WERI-Rb-1 (cell line): Measurements from ENCODE around the gene KLHL41.

Experiments
- DNase-seq: peaks from one replicate; pipeline ENCODE4 v3.0.0-alpha.2; 2020
- H3K27ac ChIP-seq: fragments of 250-450 bp; sonication (Bioruptor Pico); 2 replicates; pipeline ENCODE4 v1.5.1; 2020; ENCODE audit warnings: mild to moderate bottlenecking, moderate library complexity
- H3K27me3 ChIP-seq: fragments of 250-450 bp; sonication (Bioruptor Pico); 2 replicates; pipeline ENCODE4 v1.5.1; 2021; ENCODE audit warnings: mild to moderate bottlenecking, low read depth, moderate library complexity; ENCODE audit not compliant: insufficient read depth, severe bottlenecking
- H3K36me3 ChIP-seq: fragments of 250-450 bp; sonication (Bioruptor Pico); 2 replicates; pipeline ENCODE4 v1.5.1; 2020; ENCODE audit warnings: mild to moderate bottlenecking, moderate library complexity
- H3K4me3 ChIP-seq: 2 replicates; pipeline ENCODE4 v1.5.1; 2011; ENCODE audit warnings: low read depth, mild to moderate bottlenecking, control low read depth, low read length
- H3K9me3 ChIP-seq: fragments of 250-450 bp; sonication (Bioruptor Pico); 2 replicates; pipeline ENCODE4 v1.5.1; 2021; ENCODE audit warnings: mild to moderate bottlenecking, moderate library complexity; ENCODE audit not compliant: severe bottlenecking
- CTCF ChIP-seq: IDR thresholded peaks from 2 replicates; pipeline ENCODE4 v1.5.1; 2011; ENCODE audit warnings: low read depth, mild to moderate bottlenecking, control low read depth, inconsistent platforms, low read length

The KLHL41 gene

GRCh38 chr2:169479257-169480078 is 30.0 kb upstream of the KLHL41 start, which contains the start of gene BBS5:
BBS5 (plus strand) TSS chr2:169479494; CDS start chr2:169479554, 60 bp downstream.
- peak; percentile 55 for TF ChIP-seq CTCF

GRCh38 chr2:169480079-169480465 is 29.4 kb upstream of the KLHL41 start:
- no peak for DNase-seq
- peak overlapping the region; percentile 63 for H3K27ac ChIP-seq
- no peak for TF ChIP-seq CTCF

More at GRCh38 chr2:169479257-169480078, 30.0 kb upstream of the KLHL41 start, which contains the start of gene BBS5:
- Histone ChIP-seq H3K27ac (peak within 1 kb of the TSS; percentile 63), H3K36me3 (peaks cover 29% of the 10 kb centered on the region), H3K4me3 (peak within 1 kb of the TSS; percentile 87), H3K27me3 (no peaks in the 10 kb centered on the region), H3K9me3 (no peaks in the 10 kb centered on the region)
- peak; percentile 92 for DNase-seq

GRCh38 chr2:169485650-169486138 is 23.8 kb upstream of the KLHL41 start:
- no peak for DNase-seq
- Histone ChIP-seq H3K9me3 (no peaks in the 10 kb centered on the region), H3K27ac (no peak overlapping the region), H3K4me3 (no peak overlapping the region), H3K27me3 (no peaks in the 10 kb centered on the region), H3K36me3 (peaks cover 51% of the 10 kb centered on the region)
- no peak for TF ChIP-seq CTCF

More at GRCh38 chr2:169480079-169480465, 29.4 kb upstream of the KLHL41 start:
- H3K27me3 ChIP-seq, result no peaks in the 10 kb centered on the region
- H3K36me3 ChIP-seq, result peaks cover 30% of the 10 kb centered on the region
- H3K4me3 ChIP-seq, result peak overlapping the region; percentile 87
- no peaks in the 10 kb centered on the region for H3K9me3 ChIP-seq

- no peak for TF ChIP-seq CTCF
- H3K27ac ChIP-seq, result no peak overlapping the region
These were observed 23.0 kb upstream of the KLHL41 start for GRCh38 chr2:169486487-169486886.

GRCh38 chr2:169490834-169491233 is 18.7 kb upstream of the KLHL41 start:
- no peak for DNase-seq
- Histone ChIP-seq H3K4me3 (no peak overlapping the region), H3K27me3 (no peaks in the 10 kb centered on the region), H3K27ac (no peak overlapping the region), H3K36me3 (peaks cover 19% of the 10 kb centered on the region), H3K9me3 (no peaks in the 10 kb centered on the region)
- TF ChIP-seq CTCF, result no peak

More at GRCh38 chr2:169486487-169486886, 23.0 kb upstream of the KLHL41 start:
- DNase-seq, result no peak
- Histone ChIP-seq H3K4me3 (no peak overlapping the region), H3K9me3 (no peaks in the 10 kb centered on the region), H3K36me3 (peaks cover 51% of the 10 kb centered on the region), H3K27me3 (no peaks in the 10 kb centered on the region)
